Measurements from ENCODE around the gene NFIB. TPM values are rescaled to one million over a fixed set of nuclear protein-coding genes. Genes with fewer than 3 reads are reported as not detected.
A peak's percentile ranks its signal among the peaks of the same experiment; 100 is the strongest.

Gene NFIB
- total and polyA plus RNA-seq, 2 experiments from 2014 or later = 15.2 to 27.3 TPM

DNA sequence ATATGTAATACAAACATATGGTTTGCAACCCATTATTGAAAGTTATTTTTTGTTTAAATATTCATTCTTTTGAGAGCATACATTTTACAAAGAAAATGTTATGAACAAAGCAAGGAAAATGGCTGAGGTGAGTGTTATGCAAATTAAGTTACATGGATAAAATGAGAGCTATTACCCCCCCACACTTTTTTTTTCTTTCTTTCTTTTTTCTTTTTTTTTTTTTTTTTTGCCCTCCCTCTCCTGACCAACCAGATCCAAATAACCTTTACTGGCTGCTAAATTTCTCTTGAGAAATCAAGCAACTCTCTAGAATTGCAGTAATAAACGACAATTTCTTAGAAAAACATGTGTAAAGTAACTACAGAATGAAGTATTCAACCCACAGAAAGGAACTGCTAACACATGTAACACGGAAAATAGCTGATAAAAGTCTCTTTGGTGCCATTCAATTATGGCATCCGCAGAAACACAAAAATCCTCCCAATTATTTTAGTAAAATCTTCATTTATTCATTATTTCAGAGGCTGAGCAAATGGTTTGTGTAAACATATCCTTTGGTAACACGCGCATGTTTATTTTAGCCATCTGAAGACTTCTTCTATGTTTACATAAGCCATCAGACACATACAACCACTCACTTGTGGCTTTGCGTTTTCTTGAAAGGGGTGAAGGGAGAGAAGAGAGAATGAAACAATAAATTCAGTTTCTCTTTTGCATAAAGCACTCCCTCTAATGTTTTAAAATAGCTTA lies 216.1 kb downstream of the NFIB start:
- no peak overlapping the region for H2AFZ ChIP-seq
- H3K9me2 ChIP-seq (replicated peaks; ENCODE audit: insufficient read depth) = no peaks in the 10 kb centered on the region
- H3K27ac ChIP-seq = peak overlapping the region; percentile 85
- H3K36me3 ChIP-seq (replicated peaks; ENCODE audit: insufficient read depth, low read depth) = no peaks in the 10 kb centered on the region
- H3K27me3 ChIP-seq = no peaks in the 10 kb centered on the region
- no peaks in the 10 kb centered on the region for H3K79me2 ChIP-seq
- TF ChIP-seq, protein P1, sequence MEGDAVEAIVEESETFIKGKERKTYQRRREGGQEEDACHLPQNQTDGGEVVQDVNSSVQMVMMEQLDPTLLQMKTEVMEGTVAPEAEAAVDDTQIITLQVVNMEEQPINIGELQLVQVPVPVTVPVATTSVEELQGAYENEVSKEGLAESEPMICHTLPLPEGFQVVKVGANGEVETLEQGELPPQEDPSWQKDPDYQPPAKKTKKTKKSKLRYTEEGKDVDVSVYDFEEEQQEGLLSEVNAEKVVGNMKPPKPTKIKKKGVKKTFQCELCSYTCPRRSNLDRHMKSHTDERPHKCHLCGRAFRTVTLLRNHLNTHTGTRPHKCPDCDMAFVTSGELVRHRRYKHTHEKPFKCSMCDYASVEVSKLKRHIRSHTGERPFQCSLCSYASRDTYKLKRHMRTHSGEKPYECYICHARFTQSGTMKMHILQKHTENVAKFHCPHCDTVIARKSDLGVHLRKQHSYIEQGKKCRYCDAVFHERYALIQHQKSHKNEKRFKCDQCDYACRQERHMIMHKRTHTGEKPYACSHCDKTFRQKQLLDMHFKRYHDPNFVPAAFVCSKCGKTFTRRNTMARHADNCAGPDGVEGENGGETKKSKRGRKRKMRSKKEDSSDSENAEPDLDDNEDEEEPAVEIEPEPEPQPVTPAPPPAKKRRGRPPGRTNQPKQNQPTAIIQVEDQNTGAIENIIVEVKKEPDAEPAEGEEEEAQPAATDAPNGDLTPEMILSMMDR (IDR thresholded peaks at IDR 0.05; ENCODE audit: poor library complexity) = no peak
- no peak for TF ChIP-seq EZH2phosphoT487 (IDR thresholded peaks at IDR 0.05; ENCODE audit: low read depth, severe bottlenecking, unreplicated experiment)
- no peak for TF ChIP-seq EZH2 (IDR thresholded peaks at IDR 0.05; ENCODE audit: borderline replicate concordance)
- 26% methylated on average over 6 of the region's 6 CpGs for WGBS (ENCODE audit: low lambda C conversion rate, missing lambda C conversion rate)
- no peak overlapping the region for H3K4me3 ChIP-seq
- DNase-seq (ENCODE audit: low spot score) = no peak
- H3K9me3 ChIP-seq (ENCODE audit: low read depth) = no peaks in the 10 kb centered on the region
- peak overlapping the region; percentile 25 for H3K4me2 ChIP-seq
- peaks cover 29% of the 10 kb centered on the region for H3K4me1 ChIP-seq (ENCODE audit: insufficient read depth)
- no peaks in the 10 kb centered on the region for H4K20me1 ChIP-seq (ENCODE audit: insufficient read depth, poor library complexity, severe bottlenecking)

DNA sequence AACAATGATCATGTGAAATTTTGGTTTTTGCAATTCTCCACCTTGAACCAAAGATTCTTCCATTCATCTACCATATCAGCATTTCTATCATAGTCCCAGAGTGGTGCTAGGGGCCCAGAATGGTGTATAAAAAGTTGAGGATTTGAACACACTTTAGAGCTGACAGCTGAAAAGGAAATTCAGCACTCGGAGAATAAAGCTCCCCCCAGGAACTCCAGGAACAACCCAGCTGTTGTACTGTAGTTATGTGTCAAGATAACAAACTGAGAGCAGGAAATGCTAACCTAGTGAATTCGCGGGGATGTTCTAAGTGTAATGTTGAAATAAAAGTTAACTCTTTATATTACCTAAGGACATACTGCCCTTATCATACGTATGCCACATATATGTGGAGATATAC lies 216.7 kb downstream of the NFIB start:
- TF ChIP-seq, protein P1 (IDR thresholded peaks at IDR 0.05; ENCODE audit: poor library complexity) = no peak
- TF ChIP-seq EZH2phosphoT487 (IDR thresholded peaks at IDR 0.05; ENCODE audit: low read depth, severe bottlenecking, unreplicated experiment) (no peak), EZH2 (IDR thresholded peaks at IDR 0.05; ENCODE audit: borderline replicate concordance) (no peak)
- Histone ChIP-seq H3K4me2 (peak overlapping the region; percentile 70), H3K4me3 (no peak overlapping the region), H4K20me1 (ENCODE audit: insufficient read depth, poor library complexity, severe bottlenecking) (no peaks in the 10 kb centered on the region), H2AFZ (no peak overlapping the region), H3K4me1 (ENCODE audit: insufficient read depth) (peaks cover 29% of the 10 kb centered on the region), H3K9me2 (replicated peaks; ENCODE audit: insufficient read depth) (no peaks in the 10 kb centered on the region), H3K27me3 (no peaks in the 10 kb centered on the region), H3K9me3 (ENCODE audit: low read depth) (no peaks in the 10 kb centered on the region), H3K36me3 (replicated peaks; ENCODE audit: insufficient read depth, low read depth) (no peaks in the 10 kb centered on the region), H3K79me2 (no peaks in the 10 kb centered on the region), H3K27ac (peak overlapping the region; percentile 85)
- 19% methylated on average over 4 of the region's 4 CpGs for WGBS (ENCODE audit: low lambda C conversion rate, missing lambda C conversion rate)
- DNase-seq (ENCODE audit: low spot score) = peak; percentile 24

DNA sequence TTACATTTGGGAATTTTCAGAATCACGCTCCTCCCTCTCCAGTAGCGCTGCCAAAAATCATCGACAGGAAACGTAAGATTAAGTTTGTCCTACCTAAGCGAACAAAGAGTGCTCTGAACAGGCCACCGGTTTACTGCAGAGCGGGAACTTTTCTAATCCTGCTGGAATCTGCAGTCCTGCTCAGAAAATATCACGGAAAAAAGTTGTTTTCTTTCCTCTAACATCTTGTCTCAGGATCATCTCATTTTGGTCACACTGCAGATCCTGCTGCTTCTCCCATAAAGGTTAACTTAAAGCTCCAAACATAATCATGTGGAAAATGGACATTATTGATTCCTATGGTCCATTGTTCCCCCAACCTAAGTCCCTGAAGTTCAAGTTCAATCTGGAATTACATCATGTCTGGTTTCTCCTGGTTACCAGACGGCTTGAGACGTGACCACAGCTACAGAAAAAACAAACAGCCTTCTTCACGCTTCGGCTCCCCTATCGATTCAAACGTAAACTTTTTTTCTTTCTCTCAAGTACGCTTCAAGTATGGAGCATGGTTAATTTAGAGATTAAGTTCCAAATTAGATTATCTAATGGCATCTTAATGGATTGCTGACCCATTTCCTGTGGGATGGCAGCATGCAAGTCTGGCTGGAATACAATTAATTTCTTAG lies 217.6 kb downstream of the NFIB start:
- Histone ChIP-seq H4K20me1 (ENCODE audit: insufficient read depth, poor library complexity, severe bottlenecking) (no peaks in the 10 kb centered on the region), H3K4me1 (ENCODE audit: insufficient read depth) (peaks cover 29% of the 10 kb centered on the region), H3K9me2 (replicated peaks; ENCODE audit: insufficient read depth) (no peaks in the 10 kb centered on the region), H2AFZ (no peak overlapping the region), H3K27me3 (no peaks in the 10 kb centered on the region), H3K27ac (peak overlapping the region; percentile 85), H3K4me3 (no peak overlapping the region), H3K4me2 (peak overlapping the region; percentile 70), H3K79me2 (no peaks in the 10 kb centered on the region), H3K36me3 (replicated peaks; ENCODE audit: insufficient read depth, low read depth) (no peaks in the 10 kb centered on the region), H3K9me3 (ENCODE audit: low read depth) (no peaks in the 10 kb centered on the region)
- DNase-seq (ENCODE audit: low spot score) = peak; percentile 30
- TF ChIP-seq, protein P1 (IDR thresholded peaks at IDR 0.05; ENCODE audit: poor library complexity) = no peak
- TF ChIP-seq EZH2 (IDR thresholded peaks at IDR 0.05; ENCODE audit: borderline replicate concordance) (no peak), EZH2phosphoT487 (IDR thresholded peaks at IDR 0.05; ENCODE audit: low read depth, severe bottlenecking, unreplicated experiment) (no peak)
- 9% methylated on average over 15 of the region's 15 CpGs for WGBS (ENCODE audit: low lambda C conversion rate, missing lambda C conversion rate)

All from hepatocyte (in vitro differentiated cells).